Epidermal melanocyte (primary cell): ENCODE data around the gene MAP3K4.
A peak's percentile ranks its signal among the peaks of the same experiment; 100 is the strongest.
"Not testable (repeated sequence)": the region's sequence is repeated elsewhere in the genome, so short reads cannot be mapped to it uniquely, and the experiment has no call there.

ENCODE experiments used
- DNase-seq: peaks from one replicate; pipeline ENCODE4 v3.0.0; 2011; ENCODE audit warnings: low spot score; ENCODE audit not compliant: insufficient read length

Gene MAP3K4

GRCh38 chr6:160967833-160968232 is 23.7 kb upstream of the MAP3K4 start:
- DNase-seq, result no peak

- no peak for DNase-seq
Measured at GRCh38 chr6:160971171-160971570, 20.4 kb upstream of the MAP3K4 start.

GRCh38 chr6:160972111-160972510 is 19.5 kb upstream of the MAP3K4 start:
- no peak for DNase-seq

GRCh38 chr6:160972594-160972993 is 19.0 kb upstream of the MAP3K4 start:
- not testable (repeated sequence) for DNase-seq

GRCh38 chr6:160973311-160974250 is 18.0 kb upstream of the MAP3K4 start:
- no peak for DNase-seq

GRCh38 chr6:160974304-160974771 is 17.2 kb upstream of the MAP3K4 start:
- DNase-seq, result peak; percentile 56

- DNase-seq, result no peak
Measured at GRCh38 chr6:160975162-160975561, 16.4 kb upstream of the MAP3K4 start.

GRCh38 chr6:160975961-160976360 is 15.6 kb upstream of the MAP3K4 start:
- DNase-seq, result not testable (repeated sequence)

GRCh38 chr6:160978141-160978901 is 13.2 kb upstream of the MAP3K4 start:
- DNase-seq, result no peak

- DNase-seq, result no peak
Measured at GRCh38 chr6:160979061-160979708, 12.4 kb upstream of the MAP3K4 start.

GRCh38 chr6:160983377-160983948 is 8.1 kb upstream of the MAP3K4 start:
- not testable (repeated sequence) for DNase-seq

GRCh38 chr6:160986851-160987250 is 4.7 kb upstream of the MAP3K4 start:
- no peak for DNase-seq

GRCh38 chr6:160987265-160987664 is 4.3 kb upstream of the MAP3K4 start:
- DNase-seq, result no peak

- DNase-seq, result no peak
Measured at GRCh38 chr6:160990847-160991405, 643 bp upstream of the MAP3K4 start.

- DNase-seq, result peak; percentile 61
Measured at GRCh38 chr6:160992061-160992979, 751 bp downstream of the MAP3K4 start.

- DNase-seq, result no peak
Measured at GRCh38 chr6:160992980-160993314, 1.4 kb downstream of the MAP3K4 start.

GRCh38 chr6:160995271-160995670 is 3.7 kb downstream of the MAP3K4 start:
- DNase-seq, result no peak

- no peak for DNase-seq
Measured at GRCh38 chr6:160996131-160996601, 4.6 kb downstream of the MAP3K4 start.

GRCh38 chr6:160998217-160998616 is 6.6 kb downstream of the MAP3K4 start:
- DNase-seq, result no peak

GRCh38 chr6:160998766-160999165 is 7.2 kb downstream of the MAP3K4 start:
- no peak for DNase-seq
